HepG2 (cell line): ENCODE measurements around the gene TMEM198. TPM values are rescaled to one million over a fixed set of nuclear protein-coding genes. Genes with fewer than 3 reads are reported as not detected.

Experiments used
- BHLHE40 ChIP-seq: IDR thresholded peaks from 2 replicates; pipeline ENCODE4 v1.6.1; 2011; ENCODE audit warnings: low read length, improper control_type of control experiment
- CAMTA2 ChIP-seq: sonication (generic); formaldehyde crosslinking; IDR thresholded peaks from 2 replicates; pipeline ENCODE4 v1.4.0; 2020; ENCODE audit warnings: mild to moderate bottlenecking, missing genetic modification reagents, borderline replicate concordance
- ELF1 ChIP-seq: sonication (generic); formaldehyde crosslinking; IDR thresholded peaks from 2 replicates; pipeline ENCODE4 v1.4.0; 2020; ENCODE audit warnings: missing genetic modification reagents
- GPN1 ChIP-seq: sonication (generic); formaldehyde crosslinking; IDR thresholded peaks from 2 replicates; pipeline ENCODE4 v1.5.1; 2020; ENCODE audit warnings: missing genetic modification reagents, borderline replicate concordance
- HHEX ChIP-seq: IDR thresholded peaks from 2 replicates; pipeline ENCODE4 v1.6.1; 2016; ENCODE audit warnings: control low read depth
- NFKB2 ChIP-seq: sonication (generic); formaldehyde crosslinking; IDR thresholded peaks from 2 replicates; pipeline ENCODE4 v1.4.0; 2020; ENCODE audit warnings: missing genetic modification reagents, borderline replicate concordance
- NFYC ChIP-seq: IDR thresholded peaks from 2 replicates; pipeline ENCODE4 v1.6.1; 2016; ENCODE audit warnings: missing genetic modification reagents, missing compliant biosample characterization
- RAD21 ChIP-seq: fragments of 450-650 bp; formaldehyde crosslinking; IDR thresholded peaks from 2 replicates; pipeline ENCODE4 v1.5.0; 2020; ENCODE audit warnings: mild to moderate bottlenecking
- YY1 ChIP-seq: IDR thresholded peaks from 2 replicates; pipeline ENCODE4 v1.6.1; 2011; ENCODE audit warnings: low read length, low read depth, moderate library complexity, mild to moderate bottlenecking; ENCODE audit not compliant: insufficient read depth, insufficient replicate concordance
- ZMYM4 ChIP-seq: sonication (generic); formaldehyde crosslinking; IDR thresholded peaks from 2 replicates; pipeline ENCODE4 v1.8.1; 2023; ENCODE audit warnings: mild to moderate bottlenecking, missing genetic modification reagents
- ZNF326 ChIP-seq: sonication (generic); formaldehyde crosslinking; IDR thresholded peaks from 2 replicates; pipeline ENCODE4 v1.4.0; 2020; ENCODE audit warnings: missing genetic modification reagents, borderline replicate concordance
- ZNF446 ChIP-seq: sonication (generic); formaldehyde crosslinking; IDR thresholded peaks from 2 replicates; pipeline ENCODE4 v1.5.0; 2020; ENCODE audit warnings: mild to moderate bottlenecking, missing genetic modification reagents
- ZNF614 ChIP-seq: IDR thresholded peaks from 2 replicates; pipeline ENCODE4 v1.6.1; 2018; ENCODE audit warnings: missing biosample characterization, missing genetic modification reagents, inconsistent platforms, borderline replicate concordance
- ZNF75D ChIP-seq: sonication (generic); formaldehyde crosslinking; IDR thresholded peaks from 2 replicates; pipeline ENCODE4 v1.8.1; 2023; ENCODE audit warnings: missing genetic modification reagents, mild to moderate bottlenecking, borderline replicate concordance
- polyA plus RNA-seq, 8 experiments: library from polyadenylated mRNA; depleted of rRNA in 3 of 8; stranded (reverse) in 7 of 8; unstranded in 1 of 8; fragments of >200 nt; fragmentation: Illumina TruSeq in 4 of 8; extraction: Trizol in 4 of 8; gene quantifications; 2 replicates each; pipeline versions ENCODE4 v1.2.1 to v1.2.3, GENCODE V29; 2011 to 2016; ENCODE audit warnings: low read depth in 4 of 8, missing spikeins in 1 of 8, mixed read lengths in 1 of 8; ENCODE audit not compliant: insufficient read depth in 1 of 8
- total RNA-seq, 5 experiments: library from RNA; depleted of rRNA; stranded (reverse); fragments of >200 nt; fragmentation: Illumina TruSeq; extraction: Trizol; gene quantifications; 2 replicates each; pipeline ENCODE4 v1.2.3, GENCODE V29; 2016; ENCODE audit warnings: low read depth in 1 of 5
- TF ChIP-seq, protein P1 (sequence below): sonication (generic); formaldehyde crosslinking; IDR thresholded peaks from 2 replicates; pipeline ENCODE4 v1.4.0; 2020; ENCODE audit warnings: mild to moderate bottlenecking, low read depth, missing genetic modification reagents
- TF ChIP-seq, protein P2 (sequence below): sonication (generic); formaldehyde crosslinking; IDR thresholded peaks from 2 replicates; pipeline ENCODE4 v1.5.1; 2020; ENCODE audit warnings: mild to moderate bottlenecking, missing genetic modification reagents
- TF ChIP-seq, protein P3 (sequence below): sonication (generic); formaldehyde crosslinking; IDR thresholded peaks from 2 replicates; pipeline ENCODE4 v1.8.0; 2022; ENCODE audit warnings: missing genetic modification reagents, mild to moderate bottlenecking, borderline replicate concordance
- TF ChIP-seq, protein P4 (sequence below): sonication (generic); formaldehyde crosslinking; IDR thresholded peaks from 2 replicates; pipeline ENCODE4 v1.8.1; 2022; ENCODE audit warnings: mild to moderate bottlenecking, missing genetic modification reagents
- TF ChIP-seq, protein P5 (sequence below): sonication (generic); formaldehyde crosslinking; IDR thresholded peaks from 2 replicates; pipeline ENCODE4 v1.8.0; 2022; ENCODE audit warnings: mild to moderate bottlenecking, missing genetic modification reagents, moderate library complexity
- TF ChIP-seq, protein P6 (sequence below): sonication (generic); formaldehyde crosslinking; IDR thresholded peaks from 2 replicates; pipeline ENCODE4 v1.8.0; 2023; ENCODE audit warnings: mild to moderate bottlenecking, missing genetic modification reagents

TMEM198 gene
- total and polyA plus RNA-seq, 2 of the 13 experiments (the other 11 are each of a cell fraction or from before 2014, with no cell fraction given), result 17.3 to 23.5 TPM

DNA sequence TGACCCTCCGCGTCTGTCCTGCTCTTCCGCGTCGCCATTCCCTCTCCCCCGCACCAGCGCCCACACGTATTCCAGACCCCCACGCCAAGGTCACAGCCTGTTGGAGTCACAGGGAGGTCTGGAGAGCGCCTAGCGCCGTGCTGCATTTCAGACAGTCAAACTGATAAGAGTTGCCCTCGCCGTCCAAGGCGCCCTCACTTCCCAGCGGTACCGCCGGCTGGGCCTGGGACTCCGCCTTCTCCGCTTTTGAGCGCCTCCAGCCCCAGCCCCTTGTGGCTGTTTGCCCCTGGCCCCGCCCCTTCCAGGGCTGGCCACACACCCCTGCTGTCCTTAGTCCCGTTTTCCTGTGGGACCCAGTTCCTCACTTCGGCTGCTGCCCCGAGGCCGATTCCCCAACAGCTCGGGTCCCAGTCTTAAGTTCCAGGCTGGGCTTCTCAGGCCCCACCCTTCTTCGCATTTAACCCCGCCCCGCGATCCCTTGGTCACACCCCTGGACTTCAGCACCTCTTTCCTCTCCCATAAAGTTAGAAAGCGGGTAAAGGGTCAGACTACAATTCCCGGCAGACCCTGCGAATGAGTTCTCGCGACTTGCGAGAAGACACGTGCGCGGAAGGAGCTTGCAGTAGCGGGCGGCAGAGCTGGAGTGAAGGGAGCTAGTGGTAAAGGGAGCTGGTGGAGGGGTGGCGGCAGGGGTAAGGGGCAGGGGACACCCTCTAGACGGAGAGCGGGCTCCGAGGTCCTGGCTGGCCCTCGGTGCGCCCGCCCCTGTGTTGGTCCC, 45.4 kb upstream of the TMEM198 start, which contains the start of gene GMPPA (continued):
- TF ChIP-seq ZNF75D (CRISPR knock-in tag) (no peak), ELF1 (CRISPR knock-in tag) (peak; percentile 98), ZNF446 (CRISPR knock-in tag) (0 out of 2 replicates have a peak, but pooled peaks have one; percentile 1), ZNF326 (CRISPR knock-in tag) (no peak), RAD21 (CRISPR knock-in tag) (no peak), YY1 (peak; percentile 39), NFYC (CRISPR knock-in tag) (peak; percentile 7; the same call in 1 of the 2 replicates), BHLHE40 (peak; percentile 75), HHEX (no peak), NFKB2 (CRISPR knock-in tag) (no peak), ZMYM4 (CRISPR knock-in tag) (peak; percentile 42), CAMTA2 (CRISPR knock-in tag) (peak; percentile 92), GPN1 (CRISPR knock-in tag) (0 out of 2 replicates have a peak, but pooled peaks have one; percentile 9), ZNF614 (CRISPR knock-in tag) (no peak)
- TF ChIP-seq, protein P1, sequence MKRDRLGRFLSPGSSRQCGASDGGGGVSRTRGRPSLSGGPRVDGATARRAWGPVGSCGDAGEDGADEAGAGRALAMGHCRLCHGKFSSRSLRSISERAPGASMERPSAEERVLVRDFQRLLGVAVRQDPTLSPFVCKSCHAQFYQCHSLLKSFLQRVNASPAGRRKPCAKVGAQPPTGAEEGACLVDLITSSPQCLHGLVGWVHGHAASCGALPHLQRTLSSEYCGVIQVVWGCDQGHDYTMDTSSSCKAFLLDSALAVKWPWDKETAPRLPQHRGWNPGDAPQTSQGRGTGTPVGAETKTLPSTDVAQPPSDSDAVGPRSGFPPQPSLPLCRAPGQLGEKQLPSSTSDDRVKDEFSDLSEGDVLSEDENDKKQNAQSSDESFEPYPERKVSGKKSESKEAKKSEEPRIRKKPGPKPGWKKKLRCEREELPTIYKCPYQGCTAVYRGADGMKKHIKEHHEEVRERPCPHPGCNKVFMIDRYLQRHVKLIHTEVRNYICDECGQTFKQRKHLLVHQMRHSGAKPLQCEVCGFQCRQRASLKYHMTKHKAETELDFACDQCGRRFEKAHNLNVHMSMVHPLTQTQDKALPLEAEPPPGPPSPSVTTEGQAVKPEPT (CRISPR knock-in tag), result 0 out of 2 replicates have a peak, but pooled peaks have one; percentile 23
- TF ChIP-seq, protein P2, sequence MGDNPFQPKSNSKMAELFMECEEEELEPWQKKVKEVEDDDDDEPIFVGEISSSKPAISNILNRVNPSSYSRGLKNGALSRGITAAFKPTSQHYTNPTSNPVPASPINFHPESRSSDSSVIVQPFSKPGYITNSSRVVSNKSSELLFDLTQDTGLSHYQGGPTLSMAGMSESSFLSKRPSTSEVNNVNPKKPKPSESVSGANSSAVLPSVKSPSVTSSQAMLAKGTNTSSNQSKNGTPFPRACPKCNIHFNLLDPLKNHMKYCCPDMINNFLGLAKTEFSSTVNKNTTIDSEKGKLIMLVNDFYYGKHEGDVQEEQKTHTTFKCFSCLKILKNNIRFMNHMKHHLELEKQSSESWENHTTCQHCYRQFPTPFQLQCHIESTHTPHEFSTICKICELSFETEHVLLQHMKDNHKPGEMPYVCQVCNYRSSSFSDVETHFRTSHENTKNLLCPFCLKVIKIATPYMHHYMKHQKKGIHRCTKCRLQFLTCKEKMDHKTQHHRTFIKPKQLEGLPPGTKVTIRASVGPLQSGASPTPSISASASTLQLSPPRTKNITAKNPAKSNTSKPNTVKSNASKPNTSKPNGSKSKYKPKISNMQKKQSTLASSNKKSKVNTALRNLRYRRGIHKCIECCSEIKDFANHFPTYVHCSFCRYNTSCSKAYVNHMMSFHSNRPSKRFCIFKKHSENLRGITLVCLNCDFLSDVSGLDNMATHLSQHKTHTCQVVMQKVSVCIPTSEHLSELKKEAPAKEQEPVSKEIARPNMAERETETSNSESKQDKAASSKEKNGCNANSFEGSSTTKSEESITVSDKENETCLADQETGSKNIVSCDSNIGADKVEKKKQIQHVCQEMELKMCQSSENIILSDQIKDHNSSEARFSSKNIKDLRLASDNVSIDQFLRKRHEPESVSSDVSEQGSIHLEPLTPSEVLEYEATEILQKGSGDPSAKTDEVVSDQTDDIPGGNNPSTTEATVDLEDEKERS (CRISPR knock-in tag), result peak; percentile 88
- TF ChIP-seq, protein P3, sequence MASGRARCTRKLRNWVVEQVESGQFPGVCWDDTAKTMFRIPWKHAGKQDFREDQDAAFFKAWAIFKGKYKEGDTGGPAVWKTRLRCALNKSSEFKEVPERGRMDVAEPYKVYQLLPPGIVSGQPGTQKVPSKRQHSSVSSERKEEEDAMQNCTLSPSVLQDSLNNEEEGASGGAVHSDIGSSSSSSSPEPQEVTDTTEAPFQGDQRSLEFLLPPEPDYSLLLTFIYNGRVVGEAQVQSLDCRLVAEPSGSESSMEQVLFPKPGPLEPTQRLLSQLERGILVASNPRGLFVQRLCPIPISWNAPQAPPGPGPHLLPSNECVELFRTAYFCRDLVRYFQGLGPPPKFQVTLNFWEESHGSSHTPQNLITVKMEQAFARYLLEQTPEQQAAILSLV (CRISPR knock-in tag), result peak; percentile 2; the same call in 1 of the 2 replicates
- TF ChIP-seq, protein P4, sequence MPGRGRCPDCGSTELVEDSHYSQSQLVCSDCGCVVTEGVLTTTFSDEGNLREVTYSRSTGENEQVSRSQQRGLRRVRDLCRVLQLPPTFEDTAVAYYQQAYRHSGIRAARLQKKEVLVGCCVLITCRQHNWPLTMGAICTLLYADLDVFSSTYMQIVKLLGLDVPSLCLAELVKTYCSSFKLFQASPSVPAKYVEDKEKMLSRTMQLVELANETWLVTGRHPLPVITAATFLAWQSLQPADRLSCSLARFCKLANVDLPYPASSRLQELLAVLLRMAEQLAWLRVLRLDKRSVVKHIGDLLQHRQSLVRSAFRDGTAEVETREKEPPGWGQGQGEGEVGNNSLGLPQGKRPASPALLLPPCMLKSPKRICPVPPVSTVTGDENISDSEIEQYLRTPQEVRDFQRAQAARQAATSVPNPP (CRISPR knock-in tag), result no peak
- TF ChIP-seq, protein P5, sequence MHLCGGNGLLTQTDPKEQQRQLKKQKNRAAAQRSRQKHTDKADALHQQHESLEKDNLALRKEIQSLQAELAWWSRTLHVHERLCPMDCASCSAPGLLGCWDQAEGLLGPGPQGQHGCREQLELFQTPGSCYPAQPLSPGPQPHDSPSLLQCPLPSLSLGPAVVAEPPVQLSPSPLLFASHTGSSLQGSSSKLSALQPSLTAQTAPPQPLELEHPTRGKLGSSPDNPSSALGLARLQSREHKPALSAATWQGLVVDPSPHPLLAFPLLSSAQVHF (CRISPR knock-in tag), result no peak
- TF ChIP-seq, protein P6, sequence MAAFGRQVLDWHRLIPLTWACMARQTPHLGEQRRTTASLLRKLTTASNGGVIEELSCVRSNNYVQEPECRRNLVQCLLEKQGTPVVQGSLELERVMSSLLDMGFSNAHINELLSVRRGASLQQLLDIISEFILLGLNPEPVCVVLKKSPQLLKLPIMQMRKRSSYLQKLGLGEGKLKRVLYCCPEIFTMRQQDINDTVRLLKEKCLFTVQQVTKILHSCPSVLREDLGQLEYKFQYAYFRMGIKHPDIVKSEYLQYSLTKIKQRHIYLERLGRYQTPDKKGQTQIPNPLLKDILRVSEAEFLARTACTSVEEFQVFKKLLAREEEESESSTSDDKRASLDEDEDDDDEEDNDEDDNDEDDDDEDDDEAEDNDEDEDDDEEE (CRISPR knock-in tag), result no peak; the same call in none of the 2 replicates
